Suppressor macrophage (primary cell): Measurements from ENCODE around the gene KCNC1.

Experiments used
- DNase-seq, 4 experiments: peaks; one replicate each; pipeline ENCODE4 v3.0.0-alpha.2; 2020 to 2022

Gene KCNC1

GRCh38 chr11:17716807-17717206 lies 17.8 kb upstream of the KCNC1 start:
- no peak for DNase-seq

GRCh38 chr11:17718015-17718414 lies 16.6 kb upstream of the KCNC1 start:
- DNase-seq = no peak

DNA sequence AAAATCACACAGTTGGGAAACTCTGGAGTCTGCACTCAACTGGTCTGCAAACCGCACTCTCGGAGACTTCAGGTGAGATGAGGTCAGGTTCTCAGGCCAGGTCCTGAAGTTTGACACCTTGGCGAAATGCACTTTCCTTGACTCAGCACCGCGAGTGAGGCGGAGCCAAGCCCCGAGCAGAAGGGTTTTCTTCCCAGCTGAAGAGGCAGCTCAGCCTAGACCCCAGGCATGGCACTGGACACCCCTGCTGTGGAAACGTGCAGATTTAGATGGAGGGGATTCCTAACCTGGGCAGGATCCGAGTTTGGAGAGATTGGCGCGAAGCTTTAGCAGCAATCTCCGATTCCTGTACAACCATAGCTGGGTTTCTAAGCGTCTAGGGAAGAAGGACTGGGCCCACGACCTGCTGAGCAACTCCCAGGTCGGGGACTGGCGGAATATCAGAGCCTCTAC lies 16.0 kb upstream of the KCNC1 start:
- no peak for DNase-seq

DNA sequence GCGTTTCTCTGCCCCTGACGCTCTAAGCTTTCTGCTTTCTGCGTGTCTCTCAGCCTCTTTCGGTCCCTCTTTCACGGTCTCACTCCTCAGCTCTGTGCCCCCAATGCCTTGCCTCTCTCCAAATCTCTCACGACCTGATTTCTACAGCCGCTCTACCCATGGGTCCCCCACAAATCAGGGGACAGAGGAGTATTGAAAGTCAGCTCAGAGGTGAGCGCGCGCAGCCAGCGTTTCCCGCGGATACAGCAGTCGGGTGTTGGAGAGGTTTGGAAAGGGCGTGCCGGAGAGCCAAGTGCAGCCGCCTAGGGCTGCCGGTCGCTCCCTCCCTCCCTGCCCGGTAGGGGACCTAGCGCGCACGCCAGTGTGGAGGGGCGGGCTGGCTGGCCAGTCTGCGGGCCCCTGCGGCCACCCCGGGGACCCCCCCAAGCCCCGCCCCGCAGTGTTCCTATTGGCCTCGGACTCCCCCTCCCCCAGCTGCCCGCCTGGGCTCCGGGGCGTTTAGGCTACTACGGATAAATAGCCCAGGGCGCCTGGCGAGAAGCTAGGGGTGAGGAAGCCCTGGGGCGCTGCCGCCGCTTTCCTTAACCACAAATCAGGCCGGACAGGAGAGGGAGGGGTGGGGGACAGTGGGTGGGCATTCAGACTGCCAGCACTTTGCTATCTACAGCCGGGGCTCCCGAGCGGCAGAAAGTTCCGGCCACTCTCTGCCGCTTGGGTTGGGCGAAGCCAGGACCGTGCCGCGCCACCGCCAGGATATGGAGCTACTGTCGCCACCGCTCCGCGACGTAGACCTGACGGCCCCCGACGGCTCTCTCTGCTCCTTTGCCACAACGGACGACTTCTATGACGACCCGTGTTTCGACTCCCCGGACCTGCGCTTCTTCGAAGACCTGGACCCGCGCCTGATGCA lies 15.3 kb upstream of the KCNC1 start, which contains the start of gene MYOD1:
MYOD1 (plus strand) TSS at position 544 of the 910 bp plus-strand sequence; CDS start at position 756, 212 bp downstream.
- DNase-seq = no peak

DNA sequence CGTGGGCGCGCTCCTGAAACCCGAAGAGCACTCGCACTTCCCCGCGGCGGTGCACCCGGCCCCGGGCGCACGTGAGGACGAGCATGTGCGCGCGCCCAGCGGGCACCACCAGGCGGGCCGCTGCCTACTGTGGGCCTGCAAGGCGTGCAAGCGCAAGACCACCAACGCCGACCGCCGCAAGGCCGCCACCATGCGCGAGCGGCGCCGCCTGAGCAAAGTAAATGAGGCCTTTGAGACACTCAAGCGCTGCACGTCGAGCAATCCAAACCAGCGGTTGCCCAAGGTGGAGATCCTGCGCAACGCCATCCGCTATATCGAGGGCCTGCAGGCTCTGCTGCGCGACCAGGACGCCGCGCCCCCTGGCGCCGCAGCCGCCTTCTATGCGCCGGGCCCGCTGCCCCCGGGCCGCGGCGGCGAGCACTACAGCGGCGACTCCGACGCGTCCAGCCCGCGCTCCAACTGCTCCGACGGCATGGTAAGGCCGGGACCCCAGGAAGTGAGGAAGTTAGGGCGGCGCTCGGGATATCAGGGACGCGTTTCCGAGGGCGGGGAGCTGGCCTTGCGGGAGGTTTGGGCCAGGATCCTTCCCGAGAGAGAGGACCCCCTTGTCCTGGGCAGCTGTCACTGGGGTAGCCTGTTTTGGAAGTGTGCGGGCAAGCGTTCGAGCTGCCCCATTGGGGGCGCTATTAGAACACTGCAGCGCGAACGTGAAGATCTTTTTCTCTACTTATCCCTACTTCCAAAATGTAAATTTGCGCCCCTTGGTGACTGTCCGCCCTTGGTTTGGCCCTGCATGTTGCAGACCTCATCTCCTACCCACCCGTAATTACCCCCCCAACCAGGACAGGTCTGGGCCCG lies 14.4 kb upstream of the KCNC1 start:
- DNase-seq = peak in 1 of 4 experiments; percentile 32

GRCh38 chr11:17720796-17721171 lies 13.8 kb upstream of the KCNC1 start:
- DNase-seq = no peak

DNA sequence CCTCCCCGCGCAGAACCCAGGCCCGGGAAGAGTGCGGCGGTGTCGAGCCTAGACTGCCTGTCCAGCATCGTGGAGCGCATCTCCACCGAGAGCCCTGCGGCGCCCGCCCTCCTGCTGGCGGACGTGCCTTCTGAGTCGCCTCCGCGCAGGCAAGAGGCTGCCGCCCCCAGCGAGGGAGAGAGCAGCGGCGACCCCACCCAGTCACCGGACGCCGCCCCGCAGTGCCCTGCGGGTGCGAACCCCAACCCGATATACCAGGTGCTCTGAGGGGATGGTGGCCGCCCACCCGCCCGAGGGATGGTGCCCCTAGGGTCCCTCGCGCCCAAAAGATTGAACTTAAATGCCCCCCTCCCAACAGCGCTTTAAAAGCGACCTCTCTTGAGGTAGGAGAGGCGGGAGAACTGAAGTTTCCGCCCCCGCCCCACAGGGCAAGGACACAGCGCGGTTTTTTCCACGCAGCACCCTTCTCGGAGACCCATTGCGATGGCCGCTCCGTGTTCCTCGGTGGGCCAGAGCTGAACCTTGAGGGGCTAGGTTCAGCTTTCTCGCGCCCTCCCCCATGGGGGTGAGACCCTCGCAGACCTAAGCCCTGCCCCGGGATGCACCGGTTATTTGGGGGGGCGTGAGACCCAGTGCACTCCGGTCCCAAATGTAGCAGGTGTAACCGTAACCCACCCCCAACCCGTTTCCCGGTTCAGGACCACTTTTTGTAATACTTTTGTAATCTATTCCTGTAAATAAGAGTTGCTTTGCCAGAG lies 13.2 kb upstream of the KCNC1 start:
- no peak for DNase-seq

GRCh38 chr11:17722000-17722643 lies 12.5 kb upstream of the KCNC1 start:
- peak; percentile 32 to 68 (median 56) for DNase-seq

DNA sequence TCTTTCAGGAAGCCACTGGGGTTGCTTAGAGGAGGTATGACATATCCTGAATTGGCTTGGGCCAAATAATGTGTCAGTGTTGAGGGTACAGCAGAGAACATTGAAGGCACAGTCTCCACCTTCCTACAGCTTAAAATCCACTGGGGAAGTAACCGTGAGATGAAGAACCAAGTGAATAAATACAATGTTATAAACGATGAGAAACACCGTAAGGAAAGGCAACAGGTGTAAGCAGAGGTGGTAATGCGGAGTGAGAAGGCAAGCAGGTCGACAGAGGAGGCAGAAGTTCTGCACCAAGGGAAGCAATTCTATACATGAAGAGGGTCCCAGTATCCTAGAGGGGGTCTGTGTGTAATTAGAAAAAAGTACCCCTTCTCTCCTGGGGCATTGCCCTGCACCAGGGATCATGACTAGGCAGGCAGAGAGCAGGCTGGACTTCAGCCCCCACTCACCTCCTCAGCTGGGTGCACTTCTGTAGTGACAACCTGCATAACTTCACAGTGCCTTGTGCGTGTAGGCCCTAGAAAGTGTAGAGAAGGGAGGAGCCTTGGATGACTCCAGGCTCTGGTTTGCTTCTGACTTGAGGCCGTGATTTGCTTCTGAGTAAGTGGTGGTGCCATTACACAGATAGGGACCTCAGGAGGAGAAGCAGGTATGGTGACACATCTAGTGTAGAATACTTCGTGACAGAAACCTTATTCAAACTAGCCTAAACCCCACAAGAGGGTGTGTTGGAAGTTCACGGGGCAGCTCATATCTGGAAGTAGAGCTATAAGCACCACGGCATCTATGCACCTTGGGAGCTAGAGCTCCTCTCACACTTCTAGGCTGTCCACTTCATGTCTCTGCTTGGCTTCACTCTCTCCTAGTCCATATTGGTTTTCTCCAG lies 10.3 kb upstream of the KCNC1 start:
- no peak for DNase-seq

- no peak for DNase-seq
These were observed 9.4 kb upstream of the KCNC1 start for GRCh38 chr11:17725174-17725573.

- no peak for DNase-seq
These were observed 4.4 kb upstream of the KCNC1 start for GRCh38 chr11:17730137-17730536.

GRCh38 chr11:17730608-17731462 lies 3.7 kb upstream of the KCNC1 start:
- DNase-seq = peak; percentile 71 to 80 (median 80)

GRCh38 chr11:17733261-17733660 lies 1.3 kb upstream of the KCNC1 start:
- no peak for DNase-seq

GRCh38 chr11:17734986-17735817 lies 621 bp downstream of the KCNC1 start:
- DNase-seq = peak; percentile 57 to 83 (median 66)

DNA sequence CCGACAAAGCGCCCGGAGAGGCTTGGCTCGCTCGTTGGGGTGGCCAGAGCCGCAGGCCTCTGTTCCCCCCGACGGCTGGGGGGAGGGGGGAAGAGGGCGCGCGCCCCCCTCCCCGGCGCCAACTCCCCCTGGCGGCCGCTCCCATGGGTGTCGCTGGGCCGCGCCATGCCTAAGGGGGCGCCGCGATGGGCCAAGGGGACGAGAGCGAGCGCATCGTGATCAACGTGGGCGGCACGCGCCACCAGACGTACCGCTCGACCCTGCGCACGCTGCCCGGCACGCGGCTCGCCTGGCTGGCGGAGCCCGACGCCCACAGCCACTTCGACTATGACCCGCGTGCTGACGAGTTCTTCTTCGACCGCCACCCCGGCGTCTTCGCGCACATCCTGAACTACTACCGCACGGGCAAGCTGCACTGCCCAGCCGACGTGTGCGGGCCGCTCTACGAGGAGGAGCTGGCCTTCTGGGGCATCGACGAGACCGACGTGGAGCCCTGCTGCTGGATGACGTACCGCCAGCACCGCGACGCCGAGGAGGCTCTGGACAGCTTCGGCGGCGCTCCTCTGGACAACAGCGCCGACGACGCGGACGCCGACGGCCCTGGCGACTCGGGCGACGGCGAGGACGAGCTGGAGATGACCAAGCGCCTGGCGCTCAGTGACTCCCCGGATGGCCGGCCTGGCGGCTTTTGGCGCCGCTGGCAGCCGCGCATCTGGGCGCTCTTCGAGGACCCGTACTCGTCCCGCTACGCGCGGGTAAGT lies 1.4 kb downstream of the KCNC1 start:
- no peak for DNase-seq

DNA sequence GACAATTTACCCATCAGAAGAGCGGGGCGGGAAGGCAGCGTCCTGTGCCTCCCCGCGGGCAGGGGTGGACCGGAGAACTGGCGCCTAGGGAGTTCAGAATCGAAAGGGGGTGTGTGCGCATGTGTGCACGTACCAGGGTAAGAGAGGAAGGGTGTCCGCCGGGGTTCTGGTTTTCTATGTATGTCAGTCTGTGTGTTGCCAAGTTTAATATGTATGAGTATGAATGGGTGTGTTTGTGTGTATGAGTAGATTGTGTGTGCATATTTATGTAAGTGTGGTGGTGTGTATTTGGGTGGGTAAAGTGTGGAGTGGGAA lies 2.0 kb downstream of the KCNC1 start:
- no peak for DNase-seq

DNA sequence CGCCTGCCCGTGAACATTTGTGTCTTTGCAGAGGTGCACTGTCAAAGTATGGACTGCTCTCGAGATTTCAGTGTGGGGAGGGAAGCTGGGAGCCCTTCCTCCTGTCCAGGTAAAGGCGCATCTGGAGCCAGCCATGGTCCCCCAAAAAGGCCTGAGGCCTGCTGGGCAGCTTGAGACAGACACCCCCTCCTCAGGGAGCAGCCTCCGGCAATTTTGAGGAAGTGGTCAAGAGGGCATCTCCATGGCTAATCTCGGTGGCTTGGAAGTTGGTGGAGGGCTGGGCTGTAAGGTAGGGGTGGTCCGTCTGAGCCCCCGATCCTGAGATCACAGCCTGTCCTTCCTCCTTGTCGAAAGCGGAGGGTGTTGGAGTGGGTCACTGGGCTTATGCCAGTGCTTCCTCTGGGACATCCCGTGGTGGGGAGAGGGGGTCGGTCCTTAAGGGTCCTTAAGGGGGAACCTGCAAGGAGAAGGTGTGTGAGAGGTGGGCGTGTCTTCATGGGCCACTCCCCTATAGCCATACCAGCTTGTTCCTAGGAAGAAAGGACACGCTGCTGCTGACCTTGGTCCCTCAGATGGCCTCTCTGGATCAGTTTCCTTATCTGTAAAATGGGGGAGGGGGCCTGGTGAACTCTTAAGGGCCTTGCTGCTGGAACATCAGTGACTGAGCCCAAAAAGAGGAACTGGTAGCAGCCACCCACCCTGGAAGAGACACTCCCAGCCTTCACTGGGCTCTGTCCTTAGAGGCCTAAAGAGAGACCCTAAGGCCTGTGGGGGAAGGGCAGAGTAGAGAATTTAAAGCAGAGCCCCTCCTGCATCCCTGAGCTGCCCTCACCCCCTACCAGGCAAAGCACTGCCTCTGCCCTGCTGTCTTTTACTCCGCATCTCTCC lies 2.6 kb downstream of the KCNC1 start:
- DNase-seq = no peak
